Tibial nerve (tissue), 4 donors: ENCODE measurements around the gene CPXM1.

Experiments
- CTCF ChIP-seq, 5 experiments: fragments of 200-600 bp in 3 of 5; fragments of 450-650 bp in 2 of 5; sonication (generic) in 3 of 5; IDR thresholded peaks; one replicate each; pipeline ENCODE4 v1.5.1; 2016 to 2019; ENCODE audit warnings: antibody characterized with exemption in 5 of 5, mild to moderate bottlenecking in 3 of 5, moderate library complexity in 2 of 5
- EP300 ChIP-seq, 2 donors: sonication (generic); formaldehyde crosslinking; IDR thresholded peaks; one replicate each; pipeline ENCODE4 v1.6.1; 2017; ENCODE audit warnings: antibody characterized with exemption in 2 of 2, mild to moderate bottlenecking in 1 of 2
- POLR2A ChIP-seq, 2 donors: fragments of 450-650 bp; IDR thresholded peaks; one replicate each; pipeline ENCODE4 v1.6.1; 2017; ENCODE audit warnings: antibody characterized with exemption in 2 of 2, mild to moderate bottlenecking in 2 of 2, moderate library complexity in 2 of 2

- TF ChIP-seq CTCF (IDR thresholded peaks at IDR 0.05) (no peak), POLR2A (IDR thresholded peaks at IDR 0.05) (no peak), EP300 (IDR thresholded peaks at IDR 0.05) (no peak)
These were observed 38.6 kb upstream of the CPXM1 start for GRCh38 chr20:2838847-2839671.
